HG03575 (cell line): ENCODE results near the gene CAMKMT.

Experiments used
- ATAC-seq: cut with Tn5 transposase; IDR thresholded peaks from one replicate; pipeline ENCODE4 v1.9.1; 2021; ENCODE audit not compliant: unreplicated experiment, insufficient number of reproducible peaks, low FRiP score; ENCODE audit errors: extremely low read depth

CAMKMT gene

DNA sequence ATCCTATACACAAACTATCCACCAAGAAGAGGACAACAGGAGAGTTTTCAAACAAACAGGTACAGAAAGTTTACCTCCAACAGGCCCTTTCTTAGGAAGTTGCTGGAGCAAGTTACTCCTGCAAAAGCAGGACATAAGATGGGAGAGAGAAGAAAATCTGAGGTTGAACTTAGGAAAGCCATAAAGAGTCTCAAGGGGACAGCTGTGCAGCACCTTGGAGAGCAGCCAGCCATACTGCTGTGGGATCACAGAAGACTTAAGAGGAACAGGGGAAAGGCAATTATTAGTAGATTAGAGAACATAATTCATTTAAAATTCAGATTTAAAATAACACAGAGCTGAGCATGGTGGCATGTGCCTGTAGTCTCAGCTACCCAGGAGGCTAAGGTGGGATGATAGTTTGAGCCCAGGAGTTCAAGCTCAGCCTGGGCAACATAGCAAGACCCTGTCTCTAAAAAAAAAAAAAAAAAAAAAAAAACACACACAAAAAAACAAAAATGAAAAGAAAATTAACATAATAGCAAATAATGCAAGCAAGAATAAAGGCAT lies 431.6 kb downstream of the CAMKMT start:
- ATAC-seq, result no peak

GRCh38 chr2:44796771-44797170 lies 435.0 kb downstream of the CAMKMT start:
- no peak for ATAC-seq

GRCh38 chr2:44798139-44798659 lies 436.5 kb downstream of the CAMKMT start:
- ATAC-seq, result no peak

GRCh38 chr2:44799105-44799504 lies 437.4 kb downstream of the CAMKMT start:
- no peak for ATAC-seq

DNA sequence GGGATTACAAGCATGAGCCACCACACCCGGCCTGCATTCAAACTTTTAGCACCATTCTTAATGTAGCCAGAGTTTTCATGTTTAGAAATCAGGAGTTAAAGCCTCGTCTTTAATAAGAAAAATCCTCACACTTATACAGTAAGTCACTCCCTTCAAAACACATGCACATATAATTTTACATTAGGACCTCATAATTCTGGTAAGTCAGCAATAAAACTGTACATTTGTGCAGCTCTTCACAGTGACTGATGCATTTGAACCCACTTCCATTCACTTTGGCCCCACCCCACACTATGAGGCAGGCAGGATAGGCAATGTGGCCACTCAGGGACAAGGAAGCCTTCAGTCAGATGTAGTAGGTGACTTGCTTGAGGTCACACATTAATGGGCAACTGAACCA lies 438.0 kb downstream of the CAMKMT start:
- no peak for ATAC-seq

DNA sequence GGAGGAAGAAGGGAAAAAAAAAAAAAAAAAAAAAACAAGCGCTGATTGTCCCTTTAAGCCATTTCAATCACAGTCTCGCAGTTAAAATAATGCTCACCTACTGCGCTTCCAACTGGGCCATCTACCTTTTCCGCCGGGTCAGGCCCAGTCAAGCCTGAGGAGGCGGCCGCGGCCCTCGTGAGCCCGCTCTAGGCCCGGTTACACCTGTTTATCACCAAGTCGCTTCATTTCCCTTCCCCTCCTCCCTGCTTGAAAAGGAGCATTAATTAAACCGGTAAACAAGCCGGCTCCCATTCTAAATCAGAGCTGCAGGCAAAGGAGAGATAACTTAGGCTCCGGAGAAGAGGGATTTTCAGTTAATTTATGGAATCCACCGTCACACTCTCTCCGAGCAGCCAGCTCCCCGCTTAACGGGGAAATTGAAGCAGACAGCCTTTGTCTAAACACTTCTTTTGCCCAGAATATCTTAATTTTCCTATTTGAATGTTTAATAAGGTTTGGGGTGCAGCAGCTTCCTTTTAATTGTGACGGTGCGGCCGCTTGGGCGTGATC lies 439.6 kb downstream of the CAMKMT start:
- no peak for ATAC-seq

GRCh38 chr2:44801841-44802776 lies 440.4 kb downstream of the CAMKMT start:
- ATAC-seq, result no peak

DNA sequence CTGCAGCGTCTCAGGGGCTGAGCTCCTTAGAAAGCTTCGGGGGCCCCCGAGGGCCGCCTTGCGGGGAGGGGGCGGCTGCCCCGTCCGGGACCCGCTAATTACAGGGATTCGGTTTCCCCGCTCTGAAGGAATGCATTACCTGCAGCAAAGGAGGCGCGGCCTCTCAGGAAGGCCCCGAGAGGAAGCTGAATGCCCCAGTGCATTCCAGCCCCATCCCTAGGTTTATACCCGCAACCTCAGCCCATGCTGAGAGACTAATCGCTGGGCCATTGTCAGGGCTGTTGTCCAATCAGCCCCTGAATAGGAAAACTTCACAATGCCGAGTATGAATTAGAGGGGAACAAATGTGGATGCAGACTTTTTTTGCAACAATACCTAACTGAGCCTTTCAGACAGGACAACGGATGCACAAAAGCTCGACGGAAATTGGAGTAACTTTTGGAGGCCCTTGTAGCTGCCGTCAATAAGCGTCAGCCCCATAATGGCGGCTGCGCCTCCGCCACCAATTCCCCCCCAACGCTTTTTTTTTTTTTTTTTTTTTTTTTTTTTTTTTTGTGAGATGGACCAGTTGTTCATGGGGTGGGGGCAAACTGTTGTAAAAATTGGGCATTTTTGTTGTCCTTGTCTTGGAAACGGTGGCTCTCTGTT lies 441.2 kb downstream of the CAMKMT start:
- ATAC-seq, result no peak

GRCh38 chr2:44804406-44805265 lies 442.9 kb downstream of the CAMKMT start:
- no peak for ATAC-seq

- ATAC-seq, result no peak
Measured at GRCh38 chr2:44805401-44806235, 443.9 kb downstream of the CAMKMT start.

- ATAC-seq, result no peak
Measured at GRCh38 chr2:44807201-44808025, 445.7 kb downstream of the CAMKMT start.

DNA sequence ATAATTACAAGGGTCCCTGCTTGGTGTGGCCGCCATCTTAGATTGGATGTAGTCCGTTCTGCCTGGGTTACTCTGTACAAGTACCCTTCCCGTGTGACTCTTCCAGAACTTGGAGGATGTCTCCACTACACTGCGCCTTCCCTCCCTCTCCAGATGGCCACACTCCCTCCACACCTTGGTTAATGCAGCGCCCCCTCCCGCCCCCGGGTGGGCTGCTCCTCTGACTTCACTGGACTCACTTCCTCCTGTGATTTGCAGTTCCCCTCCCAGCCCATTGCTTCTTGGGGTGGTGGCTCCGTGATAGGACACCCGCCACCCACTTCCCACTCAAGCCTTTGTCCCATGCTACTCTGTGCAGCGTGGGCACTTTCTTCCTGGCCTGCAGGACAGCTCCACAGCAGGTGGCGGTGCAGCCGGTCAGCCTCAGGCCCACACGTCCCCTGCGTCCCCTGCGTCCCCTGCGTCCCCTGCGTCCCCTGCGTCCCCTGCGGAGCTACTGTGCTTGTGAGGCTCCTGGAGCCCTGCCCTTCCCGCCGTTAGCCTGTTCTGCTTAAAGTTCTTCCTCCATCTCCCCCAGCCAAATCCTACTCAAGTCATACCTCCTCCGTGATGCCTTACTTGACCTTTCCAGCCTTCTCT lies 449.3 kb downstream of the CAMKMT start:
- no peak for ATAC-seq

GRCh38 chr2:44813165-44813564 lies 451.4 kb downstream of the CAMKMT start:
- no peak for ATAC-seq

GRCh38 chr2:44813658-44814057 lies 451.9 kb downstream of the CAMKMT start:
- no peak for ATAC-seq

DNA sequence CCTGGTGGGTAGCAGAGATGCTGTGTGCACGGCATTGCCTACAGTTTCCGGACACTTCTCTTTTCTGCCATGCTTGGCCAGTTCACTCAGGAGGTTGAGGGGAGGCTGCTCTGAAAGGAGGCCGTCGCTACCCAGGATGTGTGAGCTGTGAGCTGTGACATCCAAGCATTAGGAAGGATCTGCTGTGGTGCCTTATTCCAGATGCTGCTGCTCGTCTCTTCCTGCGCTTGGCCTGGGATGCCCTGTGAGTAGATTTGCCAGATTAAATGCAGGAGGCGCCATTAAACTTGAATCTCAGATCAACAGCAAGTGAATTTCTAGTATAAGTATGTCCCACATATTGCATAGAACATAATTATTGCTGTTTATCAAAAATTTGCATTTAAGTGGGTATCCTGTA lies 455.5 kb downstream of the CAMKMT start:
- ATAC-seq, result no peak

- ATAC-seq, result no peak
Measured at GRCh38 chr2:44817673-44818335, 456.1 kb downstream of the CAMKMT start.
